Measurements from ENCODE around the gene BBC3. TPM values are rescaled to one million over a fixed set of nuclear protein-coding genes. Genes with fewer than 3 reads are reported as not detected.

Gene BBC3
- total RNA-seq, 4 donors from 2014 or later = 11.2 to 33.0 (median 14.4) TPM

DNA sequence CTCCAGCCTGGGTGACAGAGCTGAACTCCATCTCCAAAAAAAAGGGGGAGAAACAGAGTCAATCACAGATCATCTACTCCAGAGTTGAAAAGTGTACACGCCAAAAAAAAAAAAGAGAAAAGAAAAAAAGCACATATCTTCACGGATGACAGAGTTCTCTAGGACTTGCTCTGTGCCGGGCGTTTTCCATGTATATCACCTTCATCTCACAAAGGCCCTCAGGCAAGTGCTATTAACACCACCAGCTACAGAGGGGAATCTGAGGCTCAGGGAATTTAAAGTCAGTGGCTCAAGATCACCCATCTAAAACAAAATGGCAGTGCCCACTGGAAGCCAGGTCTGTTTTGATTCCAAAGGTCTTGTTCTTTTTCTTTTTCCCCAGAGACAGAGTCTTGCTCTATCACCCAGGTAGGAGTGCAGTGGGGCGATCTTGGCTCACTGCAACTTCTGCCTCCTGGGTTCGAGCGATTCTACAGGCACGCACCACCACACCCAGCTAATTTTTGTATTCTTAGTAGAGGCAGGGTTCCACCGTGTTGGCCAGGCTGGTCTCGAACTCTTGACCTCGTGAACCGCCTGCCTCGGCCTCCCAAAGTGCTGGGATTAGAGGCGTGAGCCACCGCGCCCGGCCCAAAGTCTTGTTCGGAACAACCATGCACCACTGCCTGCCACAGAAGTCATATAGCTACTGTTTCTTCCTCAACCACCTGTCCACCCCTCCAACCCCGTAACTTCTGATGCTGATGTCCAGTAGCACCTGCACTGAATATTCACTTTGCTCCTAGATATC lies 58.1 kb downstream of the BBC3 start:
- H3K4me3 ChIP-seq (ENCODE audit: low read depth, poor library complexity, severe bottlenecking) = no peak overlapping the region
- no peak for DNase-seq (ENCODE audit: low spot score in 2 of 2)
- intact Hi-C loops (cut with DNase I; ENCODE audit: low total_unique reads) = no loop called here
- 87 to 91% methylated on average over 19 of the region's 19 CpGs for WGBS, 2 donors
- TF ChIP-seq, protein P1, sequence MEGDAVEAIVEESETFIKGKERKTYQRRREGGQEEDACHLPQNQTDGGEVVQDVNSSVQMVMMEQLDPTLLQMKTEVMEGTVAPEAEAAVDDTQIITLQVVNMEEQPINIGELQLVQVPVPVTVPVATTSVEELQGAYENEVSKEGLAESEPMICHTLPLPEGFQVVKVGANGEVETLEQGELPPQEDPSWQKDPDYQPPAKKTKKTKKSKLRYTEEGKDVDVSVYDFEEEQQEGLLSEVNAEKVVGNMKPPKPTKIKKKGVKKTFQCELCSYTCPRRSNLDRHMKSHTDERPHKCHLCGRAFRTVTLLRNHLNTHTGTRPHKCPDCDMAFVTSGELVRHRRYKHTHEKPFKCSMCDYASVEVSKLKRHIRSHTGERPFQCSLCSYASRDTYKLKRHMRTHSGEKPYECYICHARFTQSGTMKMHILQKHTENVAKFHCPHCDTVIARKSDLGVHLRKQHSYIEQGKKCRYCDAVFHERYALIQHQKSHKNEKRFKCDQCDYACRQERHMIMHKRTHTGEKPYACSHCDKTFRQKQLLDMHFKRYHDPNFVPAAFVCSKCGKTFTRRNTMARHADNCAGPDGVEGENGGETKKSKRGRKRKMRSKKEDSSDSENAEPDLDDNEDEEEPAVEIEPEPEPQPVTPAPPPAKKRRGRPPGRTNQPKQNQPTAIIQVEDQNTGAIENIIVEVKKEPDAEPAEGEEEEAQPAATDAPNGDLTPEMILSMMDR (IDR thresholded peaks at IDR 0.05) = no peak
- TF ChIP-seq POLR2A (IDR thresholded peaks at IDR 0.05) = no peak

MicroRNAs encoded within 50 kb of the gene (microRNA counts, 767-probe panel; counts per million panel counts)
- microRNA hsa-miR-3190-5p = 0 to 358 counts per million in 2 donors

Small RNA genes lying within 50 kb of the gene (microRNA-seq; reads per million reads assigned to microRNA genes)
- gene MIR3190 (ENCODE audit: borderline number of aligned reads in 1 of 2, borderline replicate concordance in 2 of 2) (0 reads per million in 2 donors), gene MIR3191 (ENCODE audit: borderline number of aligned reads in 1 of 2, borderline replicate concordance in 2 of 2) (0 reads per million in 2 donors)

Other genes with a start within 250 kb of the BBC3 start
- gene NPAS1, start 211.4 kb downstream of the BBC3 start, total RNA-seq = 10 to 100 TPM in 3 of 4 donors, 1 to 10 TPM in 1; 5.7 to 24.3 (median 12.6) TPM
- gene TMEM160, start 182.6 kb downstream of the BBC3 start, total RNA-seq = 10 to 100 TPM; 54.1 to 64.8 (median 56.0) TPM
- 10 to 100 TPM; 21.8 to 29.5 (median 27.6) TPM for gene ZC3H4, start 117.4 kb downstream of the BBC3 start, total RNA-seq
- gene SAE1, start 100.4 kb downstream of the BBC3 start, total RNA-seq = 10 to 100 TPM; 38.8 to 56.1 (median 44.2) TPM
- gene CCDC9, start 25.3 kb upstream of the BBC3 start, total RNA-seq = 10 to 100 TPM; 26.4 to 46.6 (median 33.7) TPM
- gene INAFM1, start 43.7 kb upstream of the BBC3 start, total RNA-seq = 10 to 100 TPM in 1 of 4 donors, 1 to 10 TPM in 3; 6.0 to 13.6 (median 8.2) TPM
- gene C5AR1, start 78.7 kb upstream of the BBC3 start, total RNA-seq = 1 to 10 TPM; 1.1 to 3.7 (median 2.0) TPM
- gene C5AR2, start 101.0 kb upstream of the BBC3 start, total RNA-seq = 1 to 10 TPM in 3 of 4 donors, under 1 TPM in 1; 0.91 to 3.5 (median 1.7) TPM
- 10 to 100 TPM; 11.1 to 28.7 (median 18.9) TPM for gene DHX34, start 118.1 kb upstream of the BBC3 start, total RNA-seq
- gene MEIS3, start 188.3 kb upstream of the BBC3 start, total RNA-seq = 1 to 10 TPM; 1.9 to 8.5 (median 4.6) TPM
- gene SLC8A2, start 240.7 kb upstream of the BBC3 start, total RNA-seq = 1 to 10 TPM in 2 of 4 donors, under 1 TPM in 1, not detected in 1; 0.38 to 2.3 (median 1.6) TPM